Left renal cortex interstitium (tissue), 4 donors: ENCODE results near the gene PRAME. TPM values are rescaled to one million over a fixed set of nuclear protein-coding genes. Genes with fewer than 3 reads are reported as not detected.
A peak's percentile ranks its signal among the peaks of the same experiment; 100 is the strongest.
"Not testable (repeated sequence)": the region's sequence is repeated elsewhere in the genome, so short reads cannot be mapped to it uniquely, and the experiment has no call there.

Source experiments
- DNase-seq, 4 donors: peaks; one replicate each; pipeline ENCODE4 v3.0.0-alpha.2; 2013; ENCODE audit warnings: low read depth in 4 of 4, low spot score in 2 of 4, missing footprints in 1 of 4
- polyA plus RNA-seq, 4 donors: library from polyadenylated mRNA; unstranded; fragments of 120-200 nt; gene quantifications; one replicate each; pipeline ENCODE4 v1.2.1, GENCODE V29; 2013; ENCODE audit not compliant: insufficient read length in 4 of 4

Gene PRAME
- polyA plus RNA-seq, 4 donors = 1.1 to 1.8 (median 1.2) TPM

- DNase-seq = not testable (repeated sequence)
Measured at GRCh38 chr22:22581524-22581923, 22.5 kb upstream of the PRAME start.

- no peak for DNase-seq
Measured at GRCh38 chr22:22579869-22580604, 21.0 kb upstream of the PRAME start.

- no peak for DNase-seq
Measured at GRCh38 chr22:22578702-22579424, 19.8 kb upstream of the PRAME start.

GRCh38 chr22:22576989-22577427, 17.9 kb upstream of the PRAME start:
- DNase-seq = no peak

- peak in 1 of 4 donors; percentile 23 for DNase-seq
Measured at GRCh38 chr22:22576244-22576988, 17.4 kb upstream of the PRAME start.

GRCh38 chr22:22574361-22574760, 15.3 kb upstream of the PRAME start:
- no peak for DNase-seq

GRCh38 chr22:22573047-22573889, 14.2 kb upstream of the PRAME start:
- no peak for DNase-seq

GRCh38 chr22:22571862-22572261, 12.8 kb upstream of the PRAME start:
- no peak for DNase-seq

- no peak for DNase-seq
Measured at GRCh38 chr22:22571429-22571828, 12.4 kb upstream of the PRAME start.

GRCh38 chr22:22569218-22569617, 10.2 kb upstream of the PRAME start:
- DNase-seq = no peak

- no peak for DNase-seq
Measured at GRCh38 chr22:22565981-22566380, 6.9 kb upstream of the PRAME start.

GRCh38 chr22:22558071-22558971, 744 bp downstream of the PRAME start:
- DNase-seq = no peak

GRCh38 chr22:22556995-22557925, 1.8 kb downstream of the PRAME start:
- no peak for DNase-seq

- DNase-seq = no peak
Measured at GRCh38 chr22:22556578-22556977, 2.5 kb downstream of the PRAME start.

GRCh38 chr22:22555596-22555995, 3.5 kb downstream of the PRAME start:
- no peak for DNase-seq

- no peak for DNase-seq
Measured at GRCh38 chr22:22554587-22555284, 4.3 kb downstream of the PRAME start.

GRCh38 chr22:22553735-22554586, 5.1 kb downstream of the PRAME start:
- no peak for DNase-seq
